Muscle layer of duodenum (tissue), 2 donors: ENCODE measurements around the gene HTR7.

Source experiments
- H3K27ac ChIP-seq: one replicate; pipeline ENCODE4 v1.7.0; 2013; ENCODE audit warnings: mild to moderate bottlenecking, low read length
- H3K27me3 ChIP-seq: one replicate; pipeline ENCODE4 v1.7.0; 2013; ENCODE audit warnings: low read depth, mild to moderate bottlenecking, control low read depth, low read length
- H3K36me3 ChIP-seq, 2 donors: one replicate each; pipeline ENCODE4 v1.7.0; 2013; ENCODE audit warnings: low read length in 2 of 2, control low read depth in 1 of 2, mild to moderate bottlenecking in 1 of 2; ENCODE audit not compliant: insufficient read depth in 2 of 2, control insufficient read depth in 1 of 2
- H3K4me1 ChIP-seq, 2 donors: one replicate each; pipeline ENCODE4 v1.7.0; 2013; ENCODE audit warnings: low read length in 2 of 2, mild to moderate bottlenecking in 2 of 2, control low read depth in 1 of 2, moderate library complexity in 1 of 2; ENCODE audit not compliant: insufficient read depth in 2 of 2, control insufficient read depth in 1 of 2
- H3K4me3 ChIP-seq, 2 donors: one replicate each; pipeline ENCODE4 v1.7.0; 2013; ENCODE audit warnings: low read length in 2 of 2, low read depth in 1 of 2, mild to moderate bottlenecking in 1 of 2
- H3K9me3 ChIP-seq, 2 donors: one replicate each; pipeline ENCODE4 v1.7.0; 2013; ENCODE audit warnings: low read length in 2 of 2, control low read depth in 1 of 2, mild to moderate bottlenecking in 1 of 2; ENCODE audit not compliant: control insufficient read depth in 1 of 2
- donor health status: healthy.

Gene HTR7

GRCh38 chr10:90804354-90804753 lies 53.5 kb downstream of the HTR7 start:
- H3K9me3 ChIP-seq = peaks cover 0 to 8% of the 10 kb centered on the region in 2 donors
- no peak overlapping the region for H3K27ac ChIP-seq
- no peaks in the 10 kb centered on the region for H3K27me3 ChIP-seq
- H3K4me1 ChIP-seq = no peaks in the 10 kb centered on the region
- H3K36me3 ChIP-seq = no peaks in the 10 kb centered on the region
- no peak overlapping the region for H3K4me3 ChIP-seq

GRCh38 chr10:90801608-90802007 lies 56.2 kb downstream of the HTR7 start:
- Histone ChIP-seq H3K36me3 (no peaks in the 10 kb centered on the region), H3K9me3 (peaks cover 0 to 8% of the 10 kb centered on the region in 2 donors), H3K4me1 (no peaks in the 10 kb centered on the region), H3K4me3 (no peak overlapping the region), H3K27ac (no peak overlapping the region), H3K27me3 (no peaks in the 10 kb centered on the region)

- peaks cover 0 to 8% of the 10 kb centered on the region in 2 donors for H3K9me3 ChIP-seq
- H3K36me3 ChIP-seq = no peaks in the 10 kb centered on the region
- H3K27ac ChIP-seq = no peak overlapping the region
- H3K4me3 ChIP-seq = no peak overlapping the region
- H3K27me3 ChIP-seq = no peaks in the 10 kb centered on the region
- no peaks in the 10 kb centered on the region for H3K4me1 ChIP-seq
Observed at GRCh38 chr10:90800232-90800796, 57.5 kb downstream of the HTR7 start.

GRCh38 chr10:90799172-90799571 lies 58.7 kb downstream of the HTR7 start:
- Histone ChIP-seq H3K4me1 (no peaks in the 10 kb centered on the region), H3K27me3 (no peaks in the 10 kb centered on the region), H3K9me3 (peaks cover 0 to 6% of the 10 kb centered on the region in 2 donors), H3K36me3 (no peaks in the 10 kb centered on the region), H3K4me3 (no peak overlapping the region), H3K27ac (no peak overlapping the region)

GRCh38 chr10:90798482-90798881 lies 59.4 kb downstream of the HTR7 start:
- Histone ChIP-seq H3K4me3 (no peak overlapping the region), H3K27ac (no peak overlapping the region), H3K9me3 (no peaks in the 10 kb centered on the region), H3K27me3 (no peaks in the 10 kb centered on the region), H3K36me3 (no peaks in the 10 kb centered on the region), H3K4me1 (no peaks in the 10 kb centered on the region)

GRCh38 chr10:90790422-90790821 lies 67.4 kb downstream of the HTR7 start:
- H3K36me3 ChIP-seq = no peaks in the 10 kb centered on the region
- H3K27me3 ChIP-seq = no peaks in the 10 kb centered on the region
- H3K27ac ChIP-seq = no peak overlapping the region
- H3K4me1 ChIP-seq = peaks cover 0 to 3% of the 10 kb centered on the region in 2 donors
- no peak overlapping the region for H3K4me3 ChIP-seq
- no peaks in the 10 kb centered on the region for H3K9me3 ChIP-seq

GRCh38 chr10:90788968-90789367 lies 68.9 kb downstream of the HTR7 start:
- no peak overlapping the region for H3K4me3 ChIP-seq
- H3K9me3 ChIP-seq = no peaks in the 10 kb centered on the region
- H3K27ac ChIP-seq = no peak overlapping the region
- peaks cover 0 to 3% of the 10 kb centered on the region in 2 donors for H3K4me1 ChIP-seq
- H3K36me3 ChIP-seq = no peaks in the 10 kb centered on the region
- no peaks in the 10 kb centered on the region for H3K27me3 ChIP-seq

- Histone ChIP-seq H3K27ac (no peak overlapping the region), H3K36me3 (no peaks in the 10 kb centered on the region), H3K4me1 (peaks cover 0 to 3% of the 10 kb centered on the region in 2 donors), H3K9me3 (no peaks in the 10 kb centered on the region), H3K4me3 (no peak overlapping the region), H3K27me3 (no peaks in the 10 kb centered on the region)
Observed at GRCh38 chr10:90788199-90788491, 69.7 kb downstream of the HTR7 start.

- no peaks in the 10 kb centered on the region for H3K27me3 ChIP-seq
- H3K36me3 ChIP-seq = no peaks in the 10 kb centered on the region
- peaks cover 0 to 3% of the 10 kb centered on the region in 2 donors for H3K4me1 ChIP-seq
- no peaks in the 10 kb centered on the region for H3K9me3 ChIP-seq
- H3K27ac ChIP-seq = no peak overlapping the region
- H3K4me3 ChIP-seq = no peak overlapping the region
Observed at GRCh38 chr10:90787393-90788198, 70.2 kb downstream of the HTR7 start.

- Histone ChIP-seq H3K27me3 (no peaks in the 10 kb centered on the region), H3K9me3 (no peaks in the 10 kb centered on the region), H3K36me3 (no peaks in the 10 kb centered on the region), H3K4me1 (peaks cover 0 to 3% of the 10 kb centered on the region in 2 donors), H3K4me3 (no peak overlapping the region), H3K27ac (no peak overlapping the region)
Observed at GRCh38 chr10:90785782-90786181, 72.1 kb downstream of the HTR7 start.

- Histone ChIP-seq H3K27me3 (no peaks in the 10 kb centered on the region), H3K9me3 (no peaks in the 10 kb centered on the region), H3K4me3 (no peak overlapping the region), H3K36me3 (no peaks in the 10 kb centered on the region), H3K27ac (no peak overlapping the region), H3K4me1 (peaks cover 0 to 3% of the 10 kb centered on the region in 2 donors)
Observed at GRCh38 chr10:90784771-90785170, 73.1 kb downstream of the HTR7 start.

- Histone ChIP-seq H3K27ac (no peak overlapping the region), H3K36me3 (no peaks in the 10 kb centered on the region), H3K9me3 (no peaks in the 10 kb centered on the region), H3K27me3 (no peaks in the 10 kb centered on the region), H3K4me1 (no peaks in the 10 kb centered on the region), H3K4me3 (no peak overlapping the region)
Observed at GRCh38 chr10:90780488-90780887, 77.4 kb downstream of the HTR7 start.
